Colonic mucosa (tissue), 4 donors: ENCODE results near the gene PAQR4. TPM values are rescaled to one million over a fixed set of nuclear protein-coding genes. Genes with fewer than 3 reads are reported as not detected.

Source experiments
- DNase-seq: peaks from one replicate; pipeline ENCODE4 v3.0.0-alpha.2; 2020
- H3K27ac ChIP-seq: fragments of 200-600 bp; one replicate; pipeline ENCODE4 v1.8.0; 2021
- H3K27me3 ChIP-seq: fragments of 200-600 bp; one replicate; pipeline ENCODE4 v1.8.0; 2021
- H3K36me3 ChIP-seq: fragments of 200-600 bp; one replicate; pipeline ENCODE4 v1.8.0; 2021
- H3K4me1 ChIP-seq: fragments of 200-600 bp; one replicate; pipeline ENCODE4 v1.8.0; 2021; ENCODE audit warnings: mild to moderate bottlenecking
- H3K4me3 ChIP-seq: fragments of 200-600 bp; one replicate; pipeline ENCODE4 v1.8.0; 2021
- H3K9ac ChIP-seq, 2 donors: one replicate each; pipeline ENCODE4 v1.7.0; 2013; ENCODE audit warnings: control low read depth in 2 of 2, low read depth in 2 of 2, low read length in 2 of 2
- H3K9me3 ChIP-seq: fragments of 200-600 bp; one replicate; pipeline ENCODE4 v1.8.0; 2021
- intact Hi-C: fragments of 100-400 bp; cut with DNase I; formaldehyde crosslinking; loops from one replicate; pipeline ENCODE4 v1.14.1; 2022
- total RNA-seq, 2 donors: library from RNA; stranded (reverse); fragmentation: NEBNext Ultra II Directional in 1 of 2; extraction: Animal tissue kit (Norgen Biotek cat#: 25700) in 1 of 2; gene quantifications; one replicate each; pipeline ENCODE4 v1.2.1, GENCODE V29; 2021
- TF ChIP-seq, protein P1 (sequence below): fragments of 200-600 bp; IDR thresholded peaks from one replicate; pipeline ENCODE4 v1.8.0; 2022; ENCODE audit warnings: antibody characterized with exemption, mild to moderate bottlenecking
- donor health status: healthy.
- donor health status: DM: no; HTN: no; CAD: no.
- donor health status: DM: no; HTN: no; CAD: no.

PAQR4 gene
- total RNA-seq, 2 donors from 2014 or later: 14.0 to 42.3 TPM

DNA sequence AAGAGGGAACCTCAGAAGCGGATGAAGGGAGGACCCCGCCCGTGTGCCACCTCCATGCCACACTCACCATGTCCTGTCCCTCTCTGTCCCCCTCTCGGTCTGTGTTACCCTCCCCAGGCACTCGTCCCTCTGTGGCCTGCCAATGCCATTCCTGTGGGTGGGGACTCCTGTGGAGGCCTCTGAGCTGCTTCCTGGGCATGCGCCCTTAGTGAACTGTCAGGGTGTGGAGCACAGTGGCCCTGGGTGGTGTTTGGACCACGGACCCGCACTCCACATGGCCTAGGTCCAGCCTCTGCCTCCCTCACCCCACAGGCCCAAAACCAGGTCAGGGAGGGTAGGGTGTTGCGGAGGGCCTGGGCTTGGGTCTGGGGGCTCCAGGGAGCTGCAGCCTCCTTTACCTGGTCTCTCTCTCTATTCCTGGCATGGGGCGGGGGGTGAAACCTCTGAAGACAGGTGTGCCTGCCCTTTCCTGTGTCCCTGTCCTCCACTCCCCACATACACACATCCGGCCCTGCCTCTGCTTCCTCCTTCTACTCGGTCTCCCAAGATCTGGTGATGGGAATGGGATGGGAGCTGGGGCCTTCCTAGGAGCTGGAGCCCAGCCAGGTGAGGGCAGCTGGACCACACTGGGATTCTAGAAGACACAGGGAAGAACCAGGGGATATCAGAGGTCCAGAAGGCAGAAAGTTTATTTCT, 22.6 kb downstream of the PAQR4 start:
- no peaks in the 10 kb centered on the region for H3K9me3 ChIP-seq
- no peak overlapping the region for H3K27ac ChIP-seq
- H3K27me3 ChIP-seq: no peaks in the 10 kb centered on the region
- no peaks in the 10 kb centered on the region for H3K4me1 ChIP-seq
- no peaks in the 10 kb centered on the region for H3K36me3 ChIP-seq
- TF ChIP-seq, protein P1, sequence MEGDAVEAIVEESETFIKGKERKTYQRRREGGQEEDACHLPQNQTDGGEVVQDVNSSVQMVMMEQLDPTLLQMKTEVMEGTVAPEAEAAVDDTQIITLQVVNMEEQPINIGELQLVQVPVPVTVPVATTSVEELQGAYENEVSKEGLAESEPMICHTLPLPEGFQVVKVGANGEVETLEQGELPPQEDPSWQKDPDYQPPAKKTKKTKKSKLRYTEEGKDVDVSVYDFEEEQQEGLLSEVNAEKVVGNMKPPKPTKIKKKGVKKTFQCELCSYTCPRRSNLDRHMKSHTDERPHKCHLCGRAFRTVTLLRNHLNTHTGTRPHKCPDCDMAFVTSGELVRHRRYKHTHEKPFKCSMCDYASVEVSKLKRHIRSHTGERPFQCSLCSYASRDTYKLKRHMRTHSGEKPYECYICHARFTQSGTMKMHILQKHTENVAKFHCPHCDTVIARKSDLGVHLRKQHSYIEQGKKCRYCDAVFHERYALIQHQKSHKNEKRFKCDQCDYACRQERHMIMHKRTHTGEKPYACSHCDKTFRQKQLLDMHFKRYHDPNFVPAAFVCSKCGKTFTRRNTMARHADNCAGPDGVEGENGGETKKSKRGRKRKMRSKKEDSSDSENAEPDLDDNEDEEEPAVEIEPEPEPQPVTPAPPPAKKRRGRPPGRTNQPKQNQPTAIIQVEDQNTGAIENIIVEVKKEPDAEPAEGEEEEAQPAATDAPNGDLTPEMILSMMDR: no peak
- peak; percentile 45 for DNase-seq
- H3K9ac ChIP-seq: no peak overlapping the region
- intact Hi-C loops: no loop called here
- H3K4me3 ChIP-seq: no peak overlapping the region

GRCh38 chr16:2992383-2993081, 23.4 kb downstream of the PAQR4 start:
- H3K27ac ChIP-seq: no peak overlapping the region
- H3K36me3 ChIP-seq: no peaks in the 10 kb centered on the region
- intact Hi-C loops: no loop called here
- H3K9ac ChIP-seq: no peak overlapping the region
- no peaks in the 10 kb centered on the region for H3K9me3 ChIP-seq
- H3K4me3 ChIP-seq: no peak overlapping the region
- TF ChIP-seq, protein P1: no peak
- DNase-seq: no peak
- H3K4me1 ChIP-seq: no peaks in the 10 kb centered on the region
- no peaks in the 10 kb centered on the region for H3K27me3 ChIP-seq

DNA sequence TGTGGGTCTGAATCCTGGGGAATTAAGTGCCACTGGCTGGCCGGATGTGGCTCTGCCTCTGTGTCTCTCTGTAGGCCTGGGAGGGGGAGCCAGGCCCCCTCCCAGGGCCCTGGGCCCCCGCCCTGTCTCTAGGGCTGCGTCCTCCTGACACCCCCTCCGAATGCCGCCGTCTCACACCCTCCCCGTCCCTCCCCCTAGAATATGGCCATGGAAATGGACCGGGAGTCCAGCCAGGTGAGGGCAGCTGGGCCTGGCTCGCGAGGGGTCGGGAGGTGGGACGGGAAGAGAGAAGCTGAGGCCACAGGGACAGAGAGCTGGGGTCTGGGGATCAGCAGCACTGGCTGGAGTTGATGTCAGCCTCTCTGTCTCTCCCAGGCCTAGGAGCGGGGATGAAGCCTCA, 27.1 kb downstream of the PAQR4 start:
- no peaks in the 10 kb centered on the region for H3K9me3 ChIP-seq
- H3K9ac ChIP-seq: no peak overlapping the region
- no peak for DNase-seq
- H3K36me3 ChIP-seq: no peaks in the 10 kb centered on the region
- H3K27me3 ChIP-seq: no peaks in the 10 kb centered on the region
- no peak overlapping the region for H3K4me3 ChIP-seq
- no peak overlapping the region for H3K27ac ChIP-seq
- intact Hi-C loops: no loop called here
- no peaks in the 10 kb centered on the region for H3K4me1 ChIP-seq
- TF ChIP-seq, protein P1: no peak

DNA sequence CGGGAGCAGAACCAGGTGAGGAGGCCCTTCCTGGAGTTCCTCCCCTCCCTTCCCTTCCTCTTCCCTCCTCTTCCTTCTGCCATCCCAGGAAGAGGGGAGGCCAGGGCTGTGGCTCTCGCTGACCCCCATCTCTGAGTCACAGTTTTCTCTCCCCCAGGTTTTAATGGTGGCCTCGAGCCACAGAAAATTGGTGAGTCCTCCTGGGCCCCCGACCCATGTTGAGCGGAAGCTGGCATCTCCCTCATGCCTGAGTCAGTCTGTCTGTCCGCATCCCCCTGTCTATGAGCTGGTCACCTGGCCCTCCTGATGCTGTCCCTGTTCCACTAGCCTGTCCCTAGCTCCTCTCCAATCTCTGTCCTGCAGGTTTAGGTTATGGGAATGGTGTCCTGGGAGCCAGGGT, 30.8 kb downstream of the PAQR4 start:
- H3K36me3 ChIP-seq: no peaks in the 10 kb centered on the region
- no peaks in the 10 kb centered on the region for H3K4me1 ChIP-seq
- TF ChIP-seq, protein P1: no peak
- DNase-seq: no peak
- H3K9ac ChIP-seq: no peak overlapping the region
- no peak overlapping the region for H3K4me3 ChIP-seq
- no peak overlapping the region for H3K27ac ChIP-seq
- H3K27me3 ChIP-seq: no peaks in the 10 kb centered on the region
- no peaks in the 10 kb centered on the region for H3K9me3 ChIP-seq
- intact Hi-C loops: no loop called here

DNA sequence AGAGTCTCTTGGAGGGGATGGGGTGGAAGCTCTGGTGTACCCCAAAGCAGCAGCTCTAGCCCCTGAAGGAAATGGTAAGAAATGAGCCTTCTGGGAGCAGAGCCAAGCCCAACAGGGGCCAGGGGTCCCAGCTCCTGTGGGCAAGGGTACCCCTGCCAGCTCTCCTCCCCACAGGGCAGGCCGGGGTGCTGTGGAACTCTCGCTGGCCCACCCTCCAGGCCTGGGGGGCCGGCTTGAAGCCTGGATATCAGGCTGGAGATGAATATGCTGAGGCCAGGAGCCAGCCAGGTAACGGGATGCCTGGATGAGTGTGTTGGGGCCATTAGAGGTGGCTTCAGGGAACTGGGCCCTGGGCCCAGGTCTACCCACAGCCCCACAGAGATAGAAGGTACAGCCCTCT, 31.4 kb downstream of the PAQR4 start:
- no peaks in the 10 kb centered on the region for H3K4me1 ChIP-seq
- no peak overlapping the region for H3K27ac ChIP-seq
- no peaks in the 10 kb centered on the region for H3K36me3 ChIP-seq
- no peaks in the 10 kb centered on the region for H3K9me3 ChIP-seq
- TF ChIP-seq, protein P1: no peak
- no peak for DNase-seq
- H3K9ac ChIP-seq: no peak overlapping the region
- no peak overlapping the region for H3K4me3 ChIP-seq
- intact Hi-C loops: no loop called here
- no peaks in the 10 kb centered on the region for H3K27me3 ChIP-seq
